NT2/D1 (cell line): ENCODE data around the gene UBE2J2.

Experiments
- YY1 ChIP-seq: IDR thresholded peaks from 2 replicates; pipeline ENCODE4 v1.6.1; 2011; ENCODE audit not compliant: insufficient read length, insufficient read depth
- ZNF274 ChIP-seq: IDR thresholded peaks from 2 replicates; pipeline ENCODE4 v1.6.1; 2011; ENCODE audit warnings: mild to moderate bottlenecking, low read depth, low read length

DNA sequence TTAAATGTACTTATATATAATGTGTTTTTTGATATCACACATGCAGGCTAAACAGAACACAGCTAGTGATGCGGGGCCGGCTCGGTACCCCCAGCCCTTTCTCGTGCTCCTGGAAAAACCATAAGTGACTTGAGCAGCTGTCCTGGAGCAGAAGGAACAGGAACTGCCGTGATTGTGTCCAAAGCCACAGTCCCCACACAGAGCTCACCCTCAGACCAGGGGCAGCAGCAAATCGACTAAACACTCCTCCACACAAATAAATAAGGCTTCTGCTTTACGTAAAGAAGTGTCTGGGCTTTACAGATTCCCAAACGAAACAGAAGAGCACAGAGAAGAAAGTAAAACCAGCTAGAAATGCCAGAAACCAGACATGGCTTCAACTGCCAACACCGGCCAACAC lies 9.6 kb downstream of the UBE2J2 start:
- TF ChIP-seq YY1 (no peak), ZNF274 (no peak)
